Astrocyte (in vitro differentiated cells and primary cell): ENCODE results near the gene SCGB3A2. TPM values are rescaled to one million over a fixed set of nuclear protein-coding genes. Genes with fewer than 3 reads are reported as not detected.

ENCODE experiments used
- DNase-seq: peaks from one replicate; pipeline ENCODE4 v3.0.0-alpha.2; 2010; ENCODE audit warnings: low read depth
- FAIRE-seq: peaks from 2 replicates; lab custom pipeline; 2011; peaks lifted over from hg19 to GRCh38; lab: Jason Lieb, UNC
- H2AFZ ChIP-seq: 2 replicates; pipeline ENCODE4 v1.6.0; 2012; ENCODE audit warnings: low read depth, low read length, inconsistent platforms
- H3K27ac ChIP-seq: 2 replicates; pipeline ENCODE4 v1.5.1; 2011; ENCODE audit warnings: low read depth, low read length, inconsistent platforms
- H3K27me3 ChIP-seq: 2 replicates; pipeline ENCODE4 v1.6.0; 2011; ENCODE audit warnings: low read length, inconsistent platforms; ENCODE audit not compliant: insufficient read depth
- H3K36me3 ChIP-seq: 2 replicates; pipeline ENCODE4 v1.5.1; 2011; ENCODE audit warnings: low read length, inconsistent platforms; ENCODE audit not compliant: insufficient read depth
- H3K4me1 ChIP-seq: 2 replicates; pipeline ENCODE4 v1.5.1; 2011; ENCODE audit warnings: low read length, inconsistent platforms; ENCODE audit not compliant: insufficient read depth
- H3K4me2 ChIP-seq: 2 replicates; pipeline ENCODE4 v1.6.0; 2012; ENCODE audit warnings: low read length, inconsistent platforms
- H3K4me3 ChIP-seq: 2 replicates; pipeline ENCODE4 v1.5.1; 2011; ENCODE audit warnings: low read depth, mild to moderate bottlenecking, low read length, inconsistent platforms; ENCODE audit not compliant: insufficient read depth
- H3K79me2 ChIP-seq: 2 replicates; pipeline ENCODE4 v1.6.0; 2012; ENCODE audit warnings: mild to moderate bottlenecking, low read length, inconsistent platforms; ENCODE audit not compliant: insufficient read depth
- H3K9ac ChIP-seq: 2 replicates; pipeline ENCODE4 v1.6.0; 2012; ENCODE audit warnings: mild to moderate bottlenecking, low read length, inconsistent platforms
- H3K9me3 ChIP-seq: 2 replicates; pipeline ENCODE4 v1.5.1; 2012; ENCODE audit warnings: low read depth, mild to moderate bottlenecking, low read length, inconsistent platforms; ENCODE audit not compliant: insufficient read depth
- H4K20me1 ChIP-seq: 2 replicates; pipeline ENCODE4 v1.6.0; 2012; ENCODE audit warnings: low read length, inconsistent platforms; ENCODE audit not compliant: insufficient read depth
- H3K27ac Mint-ChIP-seq: one replicate; pipeline ENCODE4 v1.8.0; 2021; ENCODE audit warnings: mild to moderate bottlenecking, mixed read lengths; ENCODE audit not compliant: unreplicated experiment
- H3K27me3 Mint-ChIP-seq: one replicate; pipeline ENCODE4 v1.8.0; 2021; ENCODE audit warnings: low read depth, mixed read lengths; ENCODE audit not compliant: unreplicated experiment
- H3K36me3 Mint-ChIP-seq: one replicate; pipeline ENCODE4 v1.8.0; 2021; ENCODE audit warnings: low read depth, mixed read lengths; ENCODE audit not compliant: unreplicated experiment
- H3K4me1 Mint-ChIP-seq: one replicate; pipeline ENCODE4 v1.8.0; 2021; ENCODE audit warnings: low read depth, mixed read lengths; ENCODE audit not compliant: unreplicated experiment
- H3K4me3 Mint-ChIP-seq: one replicate; pipeline ENCODE4 v1.8.0; 2021; ENCODE audit warnings: mild to moderate bottlenecking, moderate library complexity, mixed read lengths; ENCODE audit not compliant: unreplicated experiment
- H3K9me3 Mint-ChIP-seq: one replicate; pipeline ENCODE4 v1.8.0; 2021; ENCODE audit warnings: mild to moderate bottlenecking, mixed read lengths; ENCODE audit not compliant: unreplicated experiment
- CTCF ChIP-seq: IDR thresholded peaks from 2 replicates; pipeline ENCODE4 v1.5.1; 2011; ENCODE audit warnings: low read depth, mild to moderate bottlenecking, inconsistent platforms, low read length, moderate library complexity; ENCODE audit not compliant: insufficient read depth
- EZH2 ChIP-seq: IDR thresholded peaks from 2 replicates; pipeline ENCODE4 v1.6.1; 2012; ENCODE audit warnings: mild to moderate bottlenecking, low read length, inconsistent platforms; ENCODE audit not compliant: insufficient read depth
- total RNA-seq: library from RNA; stranded (reverse); gene quantifications from 2 replicates; pipeline ENCODE4 v1.2.1, GENCODE V29; 2021

Gene SCGB3A2
- total RNA-seq, 1 donor from 2014 or later = 0.59 TPM

- Mint-ChIP-seq H3K27me3 (peaks cover 2% of the 10 kb centered on the region), H3K4me1 (peaks cover 4% of the 10 kb centered on the region), H3K9me3 (no peaks in the 10 kb centered on the region), H3K4me3 (no peak overlapping the region), H3K27ac (no peak overlapping the region), H3K36me3 (no peaks in the 10 kb centered on the region)
- no peak overlapping the region for H3K27ac ChIP-seq
- H3K4me2 ChIP-seq = no peak overlapping the region
- DNase-seq (no peak), FAIRE-seq (no peak)
- H3K36me3 ChIP-seq = no peaks in the 10 kb centered on the region
- no peaks in the 10 kb centered on the region for H4K20me1 ChIP-seq
- no peak overlapping the region for H3K9ac ChIP-seq
- no peak overlapping the region for H2AFZ ChIP-seq
- TF ChIP-seq CTCF = no peak
- no peaks in the 10 kb centered on the region for H3K27me3 ChIP-seq
- peaks cover 3% of the 10 kb centered on the region for H3K9me3 ChIP-seq
- H3K4me3 ChIP-seq = no peak overlapping the region
- H3K79me2 ChIP-seq = no peaks in the 10 kb centered on the region
- H3K4me1 ChIP-seq = no peaks in the 10 kb centered on the region
Observed at GRCh38 chr5:147853372-147853987, 25.0 kb upstream of the SCGB3A2 start.

GRCh38 chr5:147854331-147854730, 24.2 kb upstream of the SCGB3A2 start:
- Mint-ChIP-seq H3K4me1 (peaks cover 1% of the 10 kb centered on the region), H3K27me3 (peaks cover 2% of the 10 kb centered on the region), H3K27ac (no peak overlapping the region)

More at GRCh38 chr5:147854331-147854730, 24.2 kb upstream of the SCGB3A2 start:
- peaks cover 3% of the 10 kb centered on the region for H3K9me3 ChIP-seq
- H3K4me3 Mint-ChIP-seq = no peak overlapping the region
- no peaks in the 10 kb centered on the region for H3K36me3 Mint-ChIP-seq
- H3K27me3 ChIP-seq = no peaks in the 10 kb centered on the region
- H3K36me3 ChIP-seq = no peaks in the 10 kb centered on the region
- no peaks in the 10 kb centered on the region for H4K20me1 ChIP-seq
- H3K4me1 ChIP-seq = no peaks in the 10 kb centered on the region
- H3K79me2 ChIP-seq = no peaks in the 10 kb centered on the region
- no peak for FAIRE-seq
- H3K9me3 Mint-ChIP-seq = no peaks in the 10 kb centered on the region
- TF ChIP-seq EZH2 (no peak), CTCF (no peak)
- H3K9ac ChIP-seq = no peak overlapping the region
- no peak overlapping the region for H3K4me3 ChIP-seq
- no peak for DNase-seq
- no peak overlapping the region for H3K4me2 ChIP-seq
- no peak overlapping the region for H2AFZ ChIP-seq
- no peak overlapping the region for H3K27ac ChIP-seq
